ACC112 (cell line): ENCODE data around the gene LMOD2.
A peak's percentile ranks its signal among the peaks of the same experiment; 100 is the strongest.

Experiments
- H2AFZ ChIP-seq: fragments of 200-600 bp; sonication (generic); one replicate; pipeline ENCODE4 v1.6.0; 2017; ENCODE audit warnings: antibody characterized with exemption, low read length; ENCODE audit not compliant: unreplicated experiment
- H3K27ac ChIP-seq: fragments of 200-600 bp; sonication (generic); 2 replicates; pipeline ENCODE4 v1.5.1; 2014; ENCODE audit warnings: low read depth, mild to moderate bottlenecking, antibody characterized with exemption, low read length, moderate library complexity
- H3K27me3 ChIP-seq: fragments of 200-600 bp; sonication (generic); 2 replicates; pipeline ENCODE4 v1.6.1; 2014; ENCODE audit warnings: mild to moderate bottlenecking, antibody characterized with exemption, low read length, moderate library complexity, mixed read lengths; ENCODE audit not compliant: insufficient read depth
- H3K36me3 ChIP-seq: fragments of 200-600 bp; sonication (generic); 2 replicates; pipeline ENCODE4 v1.6.1; 2016; ENCODE audit warnings: mild to moderate bottlenecking, antibody characterized with exemption, low read length, moderate library complexity, mixed read lengths; ENCODE audit not compliant: insufficient read depth
- H3K4me1 ChIP-seq: fragments of 200-600 bp; sonication (generic); one replicate; pipeline ENCODE4 v1.6.1; 2016; ENCODE audit warnings: low read length, mixed read lengths; ENCODE audit not compliant: insufficient read depth, unreplicated experiment, control insufficient read depth
- H3K4me3 ChIP-seq: fragments of 200-600 bp; sonication (generic); 2 replicates; pipeline ENCODE4 v1.5.1; 2014; ENCODE audit warnings: mild to moderate bottlenecking, low read depth, low read length
- H3K79me2 ChIP-seq: fragments of 200-600 bp; sonication (generic); one replicate; pipeline ENCODE4 v1.6.0; 2016; ENCODE audit warnings: low read length; ENCODE audit not compliant: control insufficient read depth, unreplicated experiment, insufficient read depth

Gene LMOD2

GRCh38 chr7:123640583-123640982, 15.1 kb upstream of the LMOD2 start:
- no peaks in the 10 kb centered on the region for H3K36me3 ChIP-seq
- H3K4me1 ChIP-seq, result peaks cover 17% of the 10 kb centered on the region
- H3K27ac ChIP-seq, result no peak overlapping the region
- H3K27me3 ChIP-seq, result no peaks in the 10 kb centered on the region
- H3K79me2 ChIP-seq, result no peaks in the 10 kb centered on the region
- no peak overlapping the region for H2AFZ ChIP-seq
- H3K4me3 ChIP-seq, result no peak overlapping the region

- no peaks in the 10 kb centered on the region for H3K79me2 ChIP-seq
- H3K4me3 ChIP-seq, result no peak overlapping the region
- H3K27me3 ChIP-seq, result no peaks in the 10 kb centered on the region
- peaks cover 17% of the 10 kb centered on the region for H3K4me1 ChIP-seq
- no peak overlapping the region for H3K27ac ChIP-seq
- H3K36me3 ChIP-seq, result no peaks in the 10 kb centered on the region
- no peak overlapping the region for H2AFZ ChIP-seq
Measured at GRCh38 chr7:123641901-123642300, 13.8 kb upstream of the LMOD2 start.

GRCh38 chr7:123643495-123644441, 11.9 kb upstream of the LMOD2 start:
- Histone ChIP-seq H3K79me2 (no peaks in the 10 kb centered on the region), H3K4me3 (peak overlapping the region; percentile 65), H3K4me1 (peaks cover 17% of the 10 kb centered on the region), H3K27ac (peak overlapping the region; percentile 50), H2AFZ (peak overlapping the region; percentile 64), H3K27me3 (no peaks in the 10 kb centered on the region), H3K36me3 (no peaks in the 10 kb centered on the region)

DNA sequence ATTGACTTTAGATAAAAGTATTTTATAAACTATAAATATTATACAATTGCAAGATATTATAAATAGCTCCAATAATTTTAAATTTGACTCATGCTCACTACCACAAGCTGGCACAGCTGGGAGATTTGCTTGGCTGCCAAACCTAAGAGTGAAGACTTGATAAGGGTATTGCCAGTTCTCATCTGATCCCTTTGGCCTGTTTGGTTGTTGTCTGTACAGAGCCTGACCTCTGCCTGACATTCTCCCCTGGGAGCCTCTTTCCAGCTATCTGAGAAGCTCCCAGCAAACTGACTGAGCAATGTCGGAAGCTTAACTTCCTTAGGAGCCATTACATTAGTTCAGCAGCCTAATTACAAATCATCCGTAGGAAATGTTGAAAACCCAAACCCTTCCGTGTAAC, 10.2 kb upstream of the LMOD2 start:
- Histone ChIP-seq H2AFZ (no peak overlapping the region), H3K27me3 (no peaks in the 10 kb centered on the region), H3K79me2 (no peaks in the 10 kb centered on the region), H3K36me3 (no peaks in the 10 kb centered on the region), H3K27ac (no peak overlapping the region), H3K4me3 (no peak overlapping the region), H3K4me1 (peaks cover 17% of the 10 kb centered on the region)

DNA sequence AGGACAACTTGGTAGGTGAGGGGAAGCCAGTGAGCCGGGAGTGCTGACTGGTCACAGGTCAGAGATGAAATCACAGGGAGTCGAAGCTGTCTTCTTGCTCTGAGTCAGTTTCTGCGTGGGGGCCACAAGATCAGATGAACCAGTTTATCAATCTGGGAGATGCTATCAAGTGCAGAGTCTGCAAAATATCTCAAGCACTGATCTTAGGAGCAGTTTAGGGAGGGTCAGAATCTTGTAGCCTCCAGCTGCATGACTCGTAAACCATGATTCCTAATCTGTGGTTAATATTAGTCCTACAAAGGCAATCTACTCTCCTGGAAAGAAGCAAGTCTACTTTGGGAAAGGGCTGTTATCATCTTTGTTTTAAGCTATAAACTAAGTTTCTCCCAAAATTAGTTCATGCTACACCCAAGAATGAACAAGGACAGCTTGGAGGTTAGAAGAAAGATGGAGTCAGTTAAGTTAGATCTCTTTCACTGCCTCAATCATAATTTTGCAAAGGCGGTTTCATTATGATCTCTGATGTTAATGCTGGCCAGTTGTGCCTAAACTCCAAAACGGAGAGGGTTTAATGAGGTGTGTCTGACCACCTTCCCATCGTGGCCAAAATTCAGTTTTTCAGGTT, 8.4 kb upstream of the LMOD2 start:
- H3K36me3 ChIP-seq, result no peaks in the 10 kb centered on the region
- H3K79me2 ChIP-seq, result no peaks in the 10 kb centered on the region
- H2AFZ ChIP-seq, result no peak overlapping the region
- no peaks in the 10 kb centered on the region for H3K27me3 ChIP-seq
- no peak overlapping the region for H3K4me3 ChIP-seq
- no peak overlapping the region for H3K27ac ChIP-seq
- peaks cover 17% of the 10 kb centered on the region for H3K4me1 ChIP-seq

DNA sequence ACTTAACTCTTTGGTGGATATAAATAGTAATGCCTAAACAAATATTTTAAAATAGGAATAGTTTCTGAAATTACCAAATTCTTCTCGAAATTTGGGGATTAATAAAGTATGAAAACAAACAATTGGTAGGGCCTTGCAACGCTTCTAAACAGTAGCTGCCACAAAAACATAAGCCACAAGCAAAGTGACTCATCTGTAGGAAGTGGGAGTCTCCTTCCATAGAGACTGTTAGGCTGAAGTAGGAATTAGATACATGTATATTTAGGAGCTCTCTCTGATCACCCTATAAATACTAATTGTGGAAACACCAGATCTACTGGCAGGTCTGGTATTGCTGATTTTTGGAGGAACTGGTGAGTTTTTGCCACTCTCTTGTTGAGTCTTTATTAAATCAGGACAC, 5.7 kb upstream of the LMOD2 start:
- H3K27me3 ChIP-seq, result no peaks in the 10 kb centered on the region
- no peak overlapping the region for H3K27ac ChIP-seq
- peaks cover 3% of the 10 kb centered on the region for H3K4me1 ChIP-seq
- no peak overlapping the region for H2AFZ ChIP-seq
- no peaks in the 10 kb centered on the region for H3K36me3 ChIP-seq
- H3K79me2 ChIP-seq, result no peaks in the 10 kb centered on the region
- no peak overlapping the region for H3K4me3 ChIP-seq

DNA sequence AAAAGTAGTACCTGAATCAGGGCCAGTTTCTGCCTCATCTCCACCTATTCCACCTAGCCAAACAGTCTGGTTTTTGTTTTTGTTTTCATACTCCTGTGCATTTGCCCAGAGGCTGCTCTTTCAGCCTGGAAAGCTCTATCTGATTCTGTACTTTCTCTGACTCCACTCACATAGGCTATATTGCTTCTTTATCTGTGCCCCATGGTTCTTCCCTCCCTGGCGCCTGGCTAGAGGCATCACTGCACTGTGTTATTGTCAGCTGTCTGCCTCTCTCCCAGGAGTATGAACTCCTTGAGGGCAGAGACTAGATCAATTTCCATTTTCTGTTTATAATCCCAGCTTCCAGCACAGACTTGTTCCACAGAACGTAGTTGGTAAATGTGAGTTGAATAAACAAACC, 5.1 kb upstream of the LMOD2 start:
- Histone ChIP-seq H3K27ac (no peak overlapping the region), H3K4me1 (no peaks in the 10 kb centered on the region), H2AFZ (no peak overlapping the region), H3K4me3 (no peak overlapping the region), H3K79me2 (no peaks in the 10 kb centered on the region), H3K36me3 (no peaks in the 10 kb centered on the region), H3K27me3 (no peaks in the 10 kb centered on the region)

GRCh38 chr7:123652406-123652805, 3.3 kb upstream of the LMOD2 start:
- no peaks in the 10 kb centered on the region for H3K4me1 ChIP-seq

DNA sequence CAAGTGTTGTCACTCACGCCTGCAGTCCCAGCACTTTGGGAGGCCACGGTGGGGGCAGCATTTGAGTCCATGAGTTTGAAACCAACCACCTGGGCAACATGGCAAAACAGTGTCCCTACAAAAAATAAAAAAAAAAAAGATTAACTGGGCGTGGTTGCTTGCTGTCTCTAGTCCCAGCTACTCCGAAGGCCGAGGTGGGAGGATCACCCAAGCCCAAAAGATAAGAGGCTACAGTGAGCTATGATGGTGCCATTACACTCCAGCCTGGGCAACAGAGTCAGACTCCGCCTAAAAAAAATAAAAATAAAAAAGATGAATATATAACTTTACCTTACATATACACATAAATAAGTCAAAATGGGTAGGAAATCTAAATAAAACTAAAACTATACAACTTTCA, 2.5 kb upstream of the LMOD2 start:
- no peaks in the 10 kb centered on the region for H3K27me3 ChIP-seq

More at GRCh38 chr7:123652406-123652805, 3.3 kb upstream of the LMOD2 start:
- Histone ChIP-seq H3K27ac (no peak overlapping the region), H3K4me3 (no peak overlapping the region), H2AFZ (no peak overlapping the region), H3K27me3 (no peaks in the 10 kb centered on the region), H3K36me3 (no peaks in the 10 kb centered on the region), H3K79me2 (no peaks in the 10 kb centered on the region)

DNA sequence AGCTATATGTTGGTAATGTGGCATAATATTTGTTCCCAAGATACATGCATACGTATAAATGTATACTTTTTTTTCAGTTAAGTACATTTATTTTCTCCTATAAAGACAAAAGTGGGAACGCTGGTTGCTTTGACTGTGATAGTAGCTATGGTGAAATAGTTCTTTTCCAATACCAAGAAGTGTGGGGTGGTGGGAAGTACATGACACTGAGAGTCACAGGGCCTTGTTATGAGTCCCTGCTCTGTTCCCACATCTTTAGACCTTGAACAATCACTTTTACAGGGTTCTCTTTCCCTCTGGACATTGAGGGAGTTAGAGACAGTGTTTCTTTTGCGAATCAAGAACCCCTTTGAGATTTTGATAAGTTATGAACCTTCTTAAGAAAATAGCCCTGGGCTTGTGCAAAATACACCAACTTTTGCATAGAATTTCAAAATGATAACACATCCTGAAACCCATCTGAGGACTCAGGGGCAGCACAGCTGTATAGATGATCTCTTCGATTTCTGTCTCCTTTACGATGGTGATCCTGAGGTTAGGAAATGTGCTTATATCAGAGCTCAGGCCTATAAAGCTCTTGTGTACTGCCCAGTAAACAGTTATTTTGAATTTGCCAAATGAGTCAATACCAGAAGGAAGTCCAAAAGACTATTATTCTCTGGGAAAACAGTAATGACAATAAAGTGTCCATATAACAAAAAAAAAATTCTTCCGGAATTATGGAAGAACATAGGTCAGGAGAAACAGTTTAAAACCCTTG, 1.1 kb downstream of the LMOD2 start:
- no peaks in the 10 kb centered on the region for H3K4me1 ChIP-seq
- H3K36me3 ChIP-seq, result no peaks in the 10 kb centered on the region
- no peaks in the 10 kb centered on the region for H3K79me2 ChIP-seq
- H2AFZ ChIP-seq, result no peak overlapping the region
- H3K27ac ChIP-seq, result no peak overlapping the region
- no peak overlapping the region for H3K4me3 ChIP-seq
- peaks cover 9% of the 10 kb centered on the region; the same call in 1 of the 2 replicates for H3K27me3 ChIP-seq

More for the DNA sequence above, 2.5 kb upstream of the LMOD2 start:
- H3K36me3 ChIP-seq, result no peaks in the 10 kb centered on the region
- H3K79me2 ChIP-seq, result no peaks in the 10 kb centered on the region
- no peaks in the 10 kb centered on the region for H3K4me1 ChIP-seq
- H2AFZ ChIP-seq, result no peak overlapping the region
- H3K4me3 ChIP-seq, result no peak overlapping the region
- H3K27ac ChIP-seq, result no peak overlapping the region
